ENCODE data around the gene PAX7. TPM values are rescaled to one million over a fixed set of nuclear protein-coding genes. Genes with fewer than 3 reads are reported as not detected.
A peak's percentile ranks its signal among the peaks of the same experiment; 100 is the strongest.

The PAX7 gene
- total and polyA plus RNA-seq, 9 of the 15 experiments (the other 6 are each of a cell fraction or from before 2014, with no cell fraction given): not detected

DNA sequence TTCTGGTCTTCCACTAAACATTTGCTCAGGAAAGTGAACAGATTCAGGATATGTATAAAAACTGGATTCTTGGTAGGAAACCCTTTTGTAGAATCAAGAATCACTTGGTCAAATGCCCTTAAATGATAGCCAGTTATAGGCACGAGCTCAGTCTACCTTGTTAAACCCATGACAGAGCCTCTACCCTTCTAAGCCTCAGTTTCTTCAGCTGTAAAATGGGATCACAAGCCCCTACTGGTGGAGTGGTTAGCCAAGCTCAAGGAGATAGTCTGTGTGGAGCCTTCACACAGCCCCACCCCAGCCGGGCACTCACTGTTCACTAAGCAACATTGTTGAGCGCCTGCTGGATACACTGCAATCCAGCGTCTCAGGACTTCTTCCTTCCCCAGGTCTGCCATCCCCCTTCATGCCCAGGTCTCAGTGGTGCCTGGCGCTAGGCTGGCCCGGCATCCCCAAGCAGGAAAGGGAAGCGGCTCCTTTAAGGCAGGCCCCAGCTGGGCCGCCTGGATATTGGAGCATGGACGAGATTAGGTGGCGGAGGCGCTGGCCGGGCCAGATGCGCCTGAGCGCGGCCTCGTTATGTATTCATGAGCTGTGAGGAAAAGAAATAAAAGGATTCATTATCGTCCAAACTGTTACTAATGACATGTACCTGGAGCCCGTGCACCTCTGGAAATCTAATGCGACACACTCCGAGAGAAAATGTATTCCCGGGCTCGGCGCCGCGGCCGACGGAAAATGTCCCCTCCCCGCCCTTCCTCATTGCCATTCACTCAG is 153.2 kb downstream of the PAX7 start:
- intact Hi-C loops (cut with micrococcal nuclease): no loop called here
- ChIA-PET POLR2A (interaction anchor here (0.5 to 1.0 kb wide), 3 partner anchors 40 to 1092 kb away, joined by 3 read pairs; no protein-coding TSS in a partner anchor), CTCF (ENCODE audit: low intra/inter-chr PET ratio) (no interaction called here)
- Histone ChIP-seq H2AFZ (ENCODE audit: low read depth, low read length) (no peak overlapping the region), H3K27me3 (ENCODE audit: control insufficient read depth in 2 of 2, insufficient read depth in 2 of 2, low read length in 2 of 2) (peaks cover 53 to 57% of the 10 kb centered on the region in 2 experiments), H3K79me2 (ENCODE audit: control insufficient read depth, insufficient read depth, low read length) (no peaks in the 10 kb centered on the region), H3K27ac (ENCODE audit: extremely low read depth, low read depth, low read length) (no peak overlapping the region), H3K9me1 (ENCODE audit: control insufficient read depth, insufficient read depth, low read length) (no peaks in the 10 kb centered on the region), H3K9me3 (replicated peaks; ENCODE audit: control insufficient read depth, insufficient read depth, low read depth, low read length) (no peaks in the 10 kb centered on the region), H3K4me3 (no peak overlapping the region), H3K9ac (ENCODE audit: insufficient read depth in 1 of 2, low read depth in 2 of 2, low read length in 2 of 2) (no peak overlapping the region), H3K36me3 (ENCODE audit: control insufficient read depth, insufficient read depth, low read length) (no peaks in the 10 kb centered on the region), H3K4me2 (ENCODE audit: insufficient read depth, low read length) (no peak overlapping the region), H3K4me1 (replicated peaks in 1 of 2; ENCODE audit: control insufficient read depth in 2 of 2, insufficient read depth in 2 of 2, low read length in 2 of 2) (peaks cover 0 to 9% of the 10 kb centered on the region in 2 experiments; a peak in 2 of 5 replicates), H4K20me1 (replicated peaks; ENCODE audit: control insufficient read depth, insufficient read depth, low read length) (peaks cover 9% of the 10 kb centered on the region)
- WGBS (ENCODE audit: insufficient coverage, low coverage, missing lambda C conversion rate): 25% methylated on average over 28 of the region's 28 CpGs
- FAIRE-seq (no peak), DNase-seq (ENCODE audit: extremely low read depth in 1 of 4, low spot score in 3 of 4) (no peak), ATAC-seq (peak; percentile 51; the same call in 1 of the 3 replicates)
- in situ Hi-C loops (cut with MboI): no loop called here
- BruUV-seq (replicated peaks): no TSS peak
- no peak for TF ChIP-seq KDM2B (CRISPR knock-in tag; IDR thresholded peaks at IDR 0.05)
- no peak for TF ChIP-seq HDAC3 (IDR thresholded peaks at IDR 0.05; ENCODE audit: borderline replicate concordance, partially characterized antibody)
- no peak; the same call in 1 of the 2 replicates for TF ChIP-seq HDAC2 (IDR thresholded peaks at IDR 0.05)
- no peak for TF ChIP-seq GABPB2 (CRISPR knock-in tag; conservative IDR thresholded peaks at IDR 0.05)
- peak; percentile 35 to 61; a peak in 1 of 4 replicates for TF ChIP-seq KDM1A (IDR thresholded peaks at IDR 0.05)
- no peak for TF ChIP-seq SMARCE1 (IDR thresholded peaks at IDR 0.05)
- TF ChIP-seq BCOR (IDR thresholded peaks at IDR 0.05): peak; percentile 64; the same call in 1 of the 2 replicates
- TF ChIP-seq ELF2 (CRISPR knock-in tag; IDR thresholded peaks at IDR 0.05): no peak
- no peak for TF ChIP-seq PRMT5 (CRISPR knock-in tag; IDR thresholded peaks at IDR 0.05)
- TF ChIP-seq RBM25 (IDR thresholded peaks at IDR 0.05; ENCODE audit: low read depth, low read length, severe bottlenecking): peak; percentile 84
- TF ChIP-seq ZNF324 (CRISPR knock-in tag; IDR thresholded peaks at IDR 0.05): no peak
- no peak for TF ChIP-seq RERE (CRISPR knock-in tag; IDR thresholded peaks at IDR 0.05; ENCODE audit: borderline replicate concordance)
- TF ChIP-seq ZFP91 (CRISPR knock-in tag; IDR thresholded peaks at IDR 0.05): 0 out of 2 replicates have a peak, but pooled peaks have one; percentile 45
- TF ChIP-seq TFAP4 (CRISPR knock-in tag; IDR thresholded peaks at IDR 0.05; ENCODE audit: borderline replicate concordance): peak; percentile 14; the same call in 1 of the 2 replicates
- TF ChIP-seq CAMTA2 (CRISPR knock-in tag; conservative IDR thresholded peaks at IDR 0.05): no peak
